A549 (cell line): ENCODE data around the gene POLR3E. TPM values are rescaled to one million over a fixed set of nuclear protein-coding genes. Genes with fewer than 3 reads are reported as not detected.

Source experiments
- ATAC-seq, 2 experiments: fragments of 200-7000 bp in 1 of 2; fragments of >200 bp in 1 of 2; cut with Nextera tagmentation in 1 of 2; cut with Tn5 transposase in 1 of 2; 3 replicates each; pipeline versions ENCODE4 v1.8.0 to v1.9.1; 2018 to 2020; ENCODE audit warnings: mild to moderate bottlenecking in 1 of 2, moderate library complexity in 1 of 2
- CTCF ChIA-PET: fragments of 300-600 bp; sonication (Branson Sonifier 250); formaldehyde crosslinking; extraction: SDS; loops from one replicate; lab custom pipeline; 2021; ENCODE audit warnings: antibody characterized with exemption, inconsistent platforms; lab: Yijun Ruan, JAX
- POLR2A ChIA-PET: fragments of 350-600 bp; formaldehyde crosslinking; extraction: SDS; loops from one replicate; lab custom pipeline; 2021; ENCODE audit warnings: antibody characterized with exemption, inconsistent platforms; lab: Yijun Ruan, JAX
- DNase-seq, 2 experiments: peaks; one replicate each; pipeline versions ENCODE4 v3.0.0 to v3.0.0-alpha.2; 2011 to 2016; ENCODE audit warnings: low read depth in 1 of 2, low spot score in 1 of 2
- FAIRE-seq: peaks from 2 replicates; lab custom pipeline; 2011; peaks lifted over from hg19 to GRCh38; lab: Jason Lieb, UNC
- H3K27ac ChIP-seq, 2 experiments: fragments of >200 bp; sonication (Bioruptor Twin); formaldehyde crosslinking; 3 replicates each; pipeline ENCODE4 v1.5.1; 2016 to 2017
- H3K4me1 ChIP-seq: fragments of >200 bp; sonication (Bioruptor Twin); formaldehyde crosslinking; 3 replicates; pipeline ENCODE4 v1.6.1; 2016
- H3K4me2 ChIP-seq: fragments of >200 bp; sonication (Bioruptor Twin); formaldehyde crosslinking; 3 replicates; pipeline ENCODE4 v1.6.1; 2016
- H3K4me3 ChIP-seq: fragments of >200 bp; sonication (Bioruptor Twin); formaldehyde crosslinking; 3 replicates; pipeline ENCODE4 v1.5.1; 2016
- H3K9me3 ChIP-seq: fragments of >200 bp; sonication (Bioruptor Twin); formaldehyde crosslinking; 3 replicates; pipeline ENCODE4 v1.6.1; 2016
- CEBPB ChIP-seq, 2 experiments: fragments of >200 bp in 1 of 2; sonication (Bioruptor Twin) in 1 of 2; formaldehyde crosslinking in 1 of 2; IDR thresholded peaks; 2 replicates each; pipeline ENCODE4 v1.6.1; 2012 to 2016
- CHD2 ChIP-seq: fragments of 150-350 bp; IDR thresholded peaks from 2 replicates; pipeline ENCODE4 v1.6.1; 2014; ENCODE audit warnings: low read length; ENCODE audit not compliant: partially characterized antibody
- EHF ChIP-seq: fragments of 250-450 bp; sonication (Bioruptor Pico); IDR thresholded peaks from 2 replicates; pipeline ENCODE4 v1.5.0; 2020; ENCODE audit warnings: mild to moderate bottlenecking
- EHMT2 ChIP-seq: fragments of 200-600 bp; sonication (generic); IDR thresholded peaks from 2 replicates; pipeline ENCODE4 v1.6.1; 2016; ENCODE audit warnings: antibody characterized with exemption, low read depth, mild to moderate bottlenecking, moderate library complexity
- EP300 ChIP-seq, 2 experiments: fragments of >200 bp; sonication (Bioruptor Twin); formaldehyde crosslinking; IDR thresholded peaks; 2 replicates in 1 of 2; 3 replicates in 1 of 2; pipeline ENCODE4 v1.6.1; 2016 to 2017
- FOSB ChIP-seq: fragments of 250-450 bp; sonication (Bioruptor Pico); IDR thresholded peaks from 2 replicates; pipeline ENCODE4 v1.5.0; 2020; ENCODE audit warnings: mild to moderate bottlenecking, moderate library complexity
- HOXA7 ChIP-seq: fragments of 250-450 bp; sonication (Bioruptor Pico); IDR thresholded peaks from 2 replicates; pipeline ENCODE4 v1.5.0; 2020; ENCODE audit warnings: mild to moderate bottlenecking, moderate library complexity
- JUN ChIP-seq, 2 experiments: fragments of >200 bp; sonication (Bioruptor Twin); formaldehyde crosslinking; IDR thresholded peaks; 2 replicates in 1 of 2; 3 replicates in 1 of 2; pipeline ENCODE4 v1.6.1; 2016 to 2017
- NR3C1 ChIP-seq: fragments of >200 bp; sonication (Bioruptor Twin); formaldehyde crosslinking; IDR thresholded peaks from 3 replicates; pipeline ENCODE4 v1.6.1; 2017
- PHF8 ChIP-seq: fragments of 200-600 bp; sonication (generic); IDR thresholded peaks from 2 replicates; pipeline ENCODE4 v1.6.1; 2016; ENCODE audit warnings: low read depth, mild to moderate bottlenecking, antibody characterized with exemption, moderate library complexity, borderline replicate concordance
- POLR2A ChIP-seq: IDR thresholded peaks from 2 replicates; pipeline ENCODE4 v1.6.1; 2012; ENCODE audit warnings: mild to moderate bottlenecking, low read length
- RAD21 ChIP-seq, 2 experiments: fragments of >200 bp in 1 of 2; sonication (Bioruptor Twin) in 1 of 2; formaldehyde crosslinking in 1 of 2; IDR thresholded peaks in 1 of 2; conservative IDR thresholded peaks in 1 of 2; 2 replicates in 1 of 2; 3 replicates in 1 of 2; pipeline ENCODE4 v1.6.1; 2012 to 2018; ENCODE audit warnings: inconsistent platforms in 1 of 2
- RNF2 ChIP-seq: fragments of 200-600 bp; sonication (generic); IDR thresholded peaks from 2 replicates; pipeline ENCODE4 v1.6.1; 2016; ENCODE audit warnings: low read depth, mild to moderate bottlenecking, antibody characterized with exemption, moderate library complexity, borderline replicate concordance
- SMC3 ChIP-seq: fragments of >200 bp; sonication (Bioruptor Twin); formaldehyde crosslinking; IDR thresholded peaks from 3 replicates; pipeline ENCODE4 v1.6.1; 2018; ENCODE audit warnings: inconsistent platforms
- SREBF2 ChIP-seq: fragments of 450-650 bp; IDR thresholded peaks from 2 replicates; pipeline ENCODE4 v1.6.1; 2014; ENCODE audit warnings: mild to moderate bottlenecking, moderate library complexity
- TP53 ChIP-seq: fragments of 250-450 bp; sonication (Bioruptor Pico); IDR thresholded peaks from 2 replicates; pipeline ENCODE4 v1.5.0; 2021; ENCODE audit warnings: mild to moderate bottlenecking, moderate library complexity
- ZC3H11A ChIP-seq: fragments of 450-650 bp; IDR thresholded peaks from 2 replicates; pipeline ENCODE4 v1.6.1; 2014; ENCODE audit warnings: antibody characterized with exemption, mild to moderate bottlenecking
- WGBS: methylation state at CpG from one replicate; pipeline ENCODE4 v1.1.6; 2017; ENCODE audit errors: missing lambda C conversion rate; 5-methylcytosine and 5-hydroxymethylcytosine counted together
- polyA plus RNA-seq, 4 experiments: library from polyadenylated mRNA; depleted of rRNA in 3 of 4; stranded (reverse); fragments of >200 nt; fragmentation: RNase III in 1 of 4; extraction: RNeasy Plus Mini Kit Qiagen cat#74134 plus additional on column Dnase treatment in 1 of 4; gene quantifications; 2 replicates in 3 of 4; 3 replicates in 1 of 4; pipeline ENCODE4 v1.2.3, GENCODE V29; 2011 to 2017
- TF ChIP-seq, protein P1 (sequence below): fragments of 150-350 bp; IDR thresholded peaks from 2 replicates; pipeline ENCODE4 v1.6.1; 2014; ENCODE audit warnings: low read depth, mild to moderate bottlenecking, low read length
- TF ChIP-seq, protein P2 (sequence below): fragments of >200 bp; sonication (Bioruptor Twin); formaldehyde crosslinking; IDR thresholded peaks from 3 replicates; pipeline ENCODE4 v1.5.1; 2016

The POLR3E gene
- polyA plus RNA-seq, 2 of the 4 experiments (the other 2 are of a cell fraction) = 54.6 to 77.9 TPM

DNA sequence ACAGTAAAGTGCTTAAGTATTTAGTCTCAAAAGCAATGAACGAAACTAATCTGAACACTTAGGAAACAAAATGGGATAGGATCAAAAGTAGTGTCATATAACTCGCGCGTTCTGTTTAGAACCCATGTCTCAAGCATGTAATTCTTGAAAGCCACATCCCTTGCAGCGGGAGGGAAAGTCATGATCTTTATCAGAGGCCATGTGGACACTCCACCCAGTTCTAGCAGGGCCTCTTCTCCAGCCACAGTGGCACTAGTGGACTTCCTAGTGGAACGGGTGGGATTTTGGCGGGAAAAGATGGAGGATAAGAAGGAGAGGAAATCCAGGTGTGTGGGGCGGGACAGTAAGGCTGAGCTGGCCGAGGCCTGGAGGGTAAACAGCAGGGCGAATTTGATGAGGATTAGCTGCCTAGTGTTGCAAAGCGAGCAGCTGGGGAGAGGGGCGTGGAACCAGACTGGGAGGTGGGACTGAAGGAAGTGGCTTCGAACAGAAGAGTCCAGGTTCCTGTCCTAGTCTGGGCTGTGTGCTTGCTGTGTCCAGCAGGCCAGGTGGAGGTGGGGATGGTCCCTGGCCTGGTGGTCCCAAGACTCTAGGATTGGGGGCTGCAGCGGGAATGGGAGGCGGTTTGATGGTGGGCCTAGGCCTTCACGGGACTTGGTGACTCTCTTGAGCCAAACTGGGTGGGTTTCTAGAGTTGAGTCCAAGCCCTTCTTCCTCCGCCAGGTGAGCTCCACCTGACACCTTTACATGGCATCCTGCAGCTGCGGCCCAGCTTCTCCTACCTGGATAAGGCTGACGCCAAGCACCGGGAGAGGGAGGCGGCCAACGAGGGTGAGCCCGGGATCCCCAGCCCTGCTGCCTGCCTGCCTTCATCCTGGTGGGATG is 15.9 kb downstream of the POLR3E start:
- H3K4me1 ChIP-seq = no peaks in the 10 kb centered on the region
- no peak for DNase-seq
- no peak for ATAC-seq
- no peak for FAIRE-seq
- H3K9me3 ChIP-seq = no peaks in the 10 kb centered on the region
- no peak overlapping the region for H3K4me3 ChIP-seq
- CTCF ChIA-PET = interaction anchor here (1.3 to 6.0 kb wide), 2 partner anchors 12 to 26 kb away, joined by 3 to 42 read pairs; no protein-coding TSS in a partner anchor
- 94% methylated on average over 23 of the region's 23 CpGs for WGBS
- POLR2A ChIA-PET = no interaction called here
- H3K27ac ChIP-seq = no peak overlapping the region
- TF ChIP-seq TP53 (CRISPR knock-in tag) (no peak), SMC3 (no peak), POLR2A (no peak), CHD2 (no peak), PHF8 (no peak), JUN (IDR thresholded peaks at IDR 0.05) (no peak), CEBPB (IDR thresholded peaks at IDR 0.05) (no peak), SREBF2 (no peak)
- TF ChIP-seq, protein P1, sequence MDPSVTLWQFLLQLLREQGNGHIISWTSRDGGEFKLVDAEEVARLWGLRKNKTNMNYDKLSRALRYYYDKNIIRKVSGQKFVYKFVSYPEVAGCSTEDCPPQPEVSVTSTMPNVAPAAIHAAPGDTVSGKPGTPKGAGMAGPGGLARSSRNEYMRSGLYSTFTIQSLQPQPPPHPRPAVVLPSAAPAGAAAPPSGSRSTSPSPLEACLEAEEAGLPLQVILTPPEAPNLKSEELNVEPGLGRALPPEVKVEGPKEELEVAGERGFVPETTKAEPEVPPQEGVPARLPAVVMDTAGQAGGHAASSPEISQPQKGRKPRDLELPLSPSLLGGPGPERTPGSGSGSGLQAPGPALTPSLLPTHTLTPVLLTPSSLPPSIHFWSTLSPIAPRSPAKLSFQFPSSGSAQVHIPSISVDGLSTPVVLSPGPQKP = no peak
- TF ChIP-seq, all 56 proteins: peak for 0
- H3K4me2 ChIP-seq = no peak overlapping the region

GRCh38 chr16:22313876-22314470 is 16.8 kb downstream of the POLR3E start:
- ATAC-seq (no peak), DNase-seq (no peak)
- H3K4me2 ChIP-seq = no peak overlapping the region
- H3K4me1 ChIP-seq = no peaks in the 10 kb centered on the region
- WGBS = 87% methylated on average over 10 of the region's 10 CpGs
- no peaks in the 10 kb centered on the region for H3K9me3 ChIP-seq
- no peak overlapping the region for H3K27ac ChIP-seq
- ChIA-PET CTCF (interaction anchor here (0.7 to 6.0 kb wide), 5 partner anchors 11 to 1157 kb away, joined by 3 to 42 read pairs (median 4); no protein-coding TSS in a partner anchor), POLR2A (no interaction called here)
- H3K4me3 ChIP-seq = no peak overlapping the region
- TF ChIP-seq RNF2 = no peak
- TF ChIP-seq EHMT2 = no peak
- no peak for TF ChIP-seq POLR2A
- TF ChIP-seq JUN (IDR thresholded peaks at IDR 0.05) = no peak
- TF ChIP-seq FOSB (CRISPR knock-in tag) = no peak
- no peak for TF ChIP-seq RAD21 (conservative IDR thresholded peaks at IDR 0.05 in 1 of 2, IDR thresholded peaks at IDR 0.05 in 1 of 2)
- no peak for TF ChIP-seq EP300 (IDR thresholded peaks at IDR 0.05)
- TF ChIP-seq NR3C1 = no peak
- no peak for TF ChIP-seq HOXA7 (CRISPR knock-in tag)
- TF ChIP-seq EHF (CRISPR knock-in tag) = no peak
- no peak for TF ChIP-seq ZC3H11A
- TF ChIP-seq, protein P2, sequence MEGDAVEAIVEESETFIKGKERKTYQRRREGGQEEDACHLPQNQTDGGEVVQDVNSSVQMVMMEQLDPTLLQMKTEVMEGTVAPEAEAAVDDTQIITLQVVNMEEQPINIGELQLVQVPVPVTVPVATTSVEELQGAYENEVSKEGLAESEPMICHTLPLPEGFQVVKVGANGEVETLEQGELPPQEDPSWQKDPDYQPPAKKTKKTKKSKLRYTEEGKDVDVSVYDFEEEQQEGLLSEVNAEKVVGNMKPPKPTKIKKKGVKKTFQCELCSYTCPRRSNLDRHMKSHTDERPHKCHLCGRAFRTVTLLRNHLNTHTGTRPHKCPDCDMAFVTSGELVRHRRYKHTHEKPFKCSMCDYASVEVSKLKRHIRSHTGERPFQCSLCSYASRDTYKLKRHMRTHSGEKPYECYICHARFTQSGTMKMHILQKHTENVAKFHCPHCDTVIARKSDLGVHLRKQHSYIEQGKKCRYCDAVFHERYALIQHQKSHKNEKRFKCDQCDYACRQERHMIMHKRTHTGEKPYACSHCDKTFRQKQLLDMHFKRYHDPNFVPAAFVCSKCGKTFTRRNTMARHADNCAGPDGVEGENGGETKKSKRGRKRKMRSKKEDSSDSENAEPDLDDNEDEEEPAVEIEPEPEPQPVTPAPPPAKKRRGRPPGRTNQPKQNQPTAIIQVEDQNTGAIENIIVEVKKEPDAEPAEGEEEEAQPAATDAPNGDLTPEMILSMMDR = no peak
- TF ChIP-seq, all 56 proteins: peak for 0
- FAIRE-seq = no peak
